HepG2 (cell line): ENCODE data around the gene RAB34. TPM values are rescaled to one million over a fixed set of nuclear protein-coding genes. Genes with fewer than 3 reads are reported as not detected.

ENCODE experiments used
- ADNP ChIP-seq: sonication (generic); formaldehyde crosslinking; IDR thresholded peaks from 2 replicates; pipeline ENCODE4 v1.4.0; 2020; ENCODE audit warnings: missing genetic modification reagents
- CREM ChIP-seq, 2 experiments: sonication (generic) in 1 of 2; formaldehyde crosslinking in 1 of 2; IDR thresholded peaks; 2 replicates each; pipeline versions ENCODE4 v1.4.0 to v1.6.1; 2016 to 2020; ENCODE audit warnings: antibody characterized with exemption in 1 of 2, mild to moderate bottlenecking in 1 of 2, missing genetic modification reagents in 1 of 2
- ELF3 ChIP-seq: IDR thresholded peaks from 2 replicates; pipeline ENCODE4 v1.6.1; 2016; ENCODE audit warnings: missing genetic modification reagents, missing compliant biosample characterization
- ERF ChIP-seq: IDR thresholded peaks from 2 replicates; pipeline ENCODE4 v1.6.1; 2018; ENCODE audit warnings: missing biosample characterization, missing genetic modification reagents
- FLYWCH1 ChIP-seq: sonication (generic); formaldehyde crosslinking; IDR thresholded peaks from 2 replicates; pipeline ENCODE4 v1.8.1; 2023; ENCODE audit warnings: mild to moderate bottlenecking, missing genetic modification reagents
- FOXK2 ChIP-seq: fragments of 450-650 bp; IDR thresholded peaks from 2 replicates; pipeline ENCODE4 v1.6.1; 2016
- FOXP1 ChIP-seq, 2 experiments: fragments of 450-650 bp in 1 of 2; IDR thresholded peaks; 2 replicates each; pipeline ENCODE4 v1.6.1; 2017 to 2018; ENCODE audit warnings: antibody characterized with exemption in 1 of 2
- GATAD2A ChIP-seq: IDR thresholded peaks from 2 replicates; pipeline ENCODE4 v1.6.1; 2016
- GMEB1 ChIP-seq: sonication (generic); formaldehyde crosslinking; IDR thresholded peaks from 2 replicates; pipeline ENCODE4 v1.5.1; 2020; ENCODE audit warnings: missing genetic modification reagents, mild to moderate bottlenecking, borderline replicate concordance
- HNF4A ChIP-seq: sonication (generic); formaldehyde crosslinking; IDR thresholded peaks from 2 replicates; pipeline ENCODE4 v1.4.0; 2020; ENCODE audit warnings: missing genetic modification reagents
- KDM6A ChIP-seq: IDR thresholded peaks from 2 replicates; pipeline ENCODE4 v1.6.1; 2016; ENCODE audit warnings: low read depth
- KLF11 ChIP-seq: IDR thresholded peaks from 2 replicates; pipeline ENCODE4 v1.6.1; 2016; ENCODE audit warnings: missing compliant biosample characterization
- SALL1 ChIP-seq: sonication (generic); formaldehyde crosslinking; IDR thresholded peaks from 2 replicates; pipeline ENCODE4 v1.8.0; 2022; ENCODE audit warnings: mild to moderate bottlenecking, missing genetic modification reagents
- TERF1 ChIP-seq: sonication (generic); formaldehyde crosslinking; IDR thresholded peaks from 2 replicates; pipeline ENCODE4 v1.8.0; 2022; ENCODE audit warnings: mild to moderate bottlenecking, missing genetic modification reagents, moderate library complexity
- YEATS4 ChIP-seq: sonication (generic); formaldehyde crosslinking; IDR thresholded peaks from 2 replicates; pipeline ENCODE4 v1.4.0; 2020; ENCODE audit warnings: missing genetic modification reagents, borderline replicate concordance
- ZBTB21 ChIP-seq: sonication (generic); formaldehyde crosslinking; IDR thresholded peaks from 2 replicates; pipeline ENCODE4 v1.4.0; 2020; ENCODE audit warnings: missing genetic modification reagents
- ZFY ChIP-seq: sonication (generic); formaldehyde crosslinking; IDR thresholded peaks from 2 replicates; pipeline ENCODE4 v1.4.0; 2020; ENCODE audit warnings: missing genetic modification reagents
- ZNF292 ChIP-seq: sonication (generic); formaldehyde crosslinking; IDR thresholded peaks from 2 replicates; pipeline ENCODE4 v1.8.1; 2022; ENCODE audit warnings: mild to moderate bottlenecking, low read depth, missing genetic modification reagents, borderline replicate concordance
- ZNF629 ChIP-seq: sonication (generic); formaldehyde crosslinking; conservative IDR thresholded peaks from 2 replicates; pipeline ENCODE4 v1.5.0; 2020; ENCODE audit warnings: missing genetic modification reagents
- ZNF713 ChIP-seq: sonication (generic); formaldehyde crosslinking; IDR thresholded peaks from 2 replicates; pipeline ENCODE4 v1.4.0; 2020; ENCODE audit warnings: mild to moderate bottlenecking, missing genetic modification reagents
- polyA plus RNA-seq, 8 experiments: library from polyadenylated mRNA; depleted of rRNA in 3 of 8; stranded (reverse) in 7 of 8; unstranded in 1 of 8; fragments of >200 nt; fragmentation: Illumina TruSeq in 4 of 8; extraction: Trizol in 4 of 8; gene quantifications; 2 replicates each; pipeline versions ENCODE4 v1.2.1 to v1.2.3, GENCODE V29; 2011 to 2016; ENCODE audit warnings: low read depth in 4 of 8, missing spikeins in 1 of 8, mixed read lengths in 1 of 8; ENCODE audit not compliant: insufficient read depth in 1 of 8
- total RNA-seq, 5 experiments: library from RNA; depleted of rRNA; stranded (reverse); fragments of >200 nt; fragmentation: Illumina TruSeq; extraction: Trizol; gene quantifications; 2 replicates each; pipeline ENCODE4 v1.2.3, GENCODE V29; 2016; ENCODE audit warnings: low read depth in 1 of 5
- TF ChIP-seq, protein P1 (sequence below): sonication (generic); formaldehyde crosslinking; conservative IDR thresholded peaks from 2 replicates; pipeline ENCODE4 v1.8.0; 2022; ENCODE audit warnings: low read depth, missing genetic modification reagents
- TF ChIP-seq, protein P2 (sequence below): IDR thresholded peaks from 2 replicates; pipeline ENCODE4 v1.6.1; 2016; ENCODE audit warnings: low read depth, borderline replicate concordance
- TF ChIP-seq, protein P3 (sequence below): IDR thresholded peaks from 2 replicates; pipeline ENCODE4 v1.6.1; 2016; ENCODE audit warnings: low read depth

The RAB34 gene
- total and polyA plus RNA-seq, 2 of the 13 experiments (the other 11 are each of a cell fraction or from before 2014, with no cell fraction given): 0.49 TPM; not detected in 1

GRCh38 chr17:28698253-28698941, 19.3 kb downstream of the RAB34 start (continued):
- TF ChIP-seq, protein P1, sequence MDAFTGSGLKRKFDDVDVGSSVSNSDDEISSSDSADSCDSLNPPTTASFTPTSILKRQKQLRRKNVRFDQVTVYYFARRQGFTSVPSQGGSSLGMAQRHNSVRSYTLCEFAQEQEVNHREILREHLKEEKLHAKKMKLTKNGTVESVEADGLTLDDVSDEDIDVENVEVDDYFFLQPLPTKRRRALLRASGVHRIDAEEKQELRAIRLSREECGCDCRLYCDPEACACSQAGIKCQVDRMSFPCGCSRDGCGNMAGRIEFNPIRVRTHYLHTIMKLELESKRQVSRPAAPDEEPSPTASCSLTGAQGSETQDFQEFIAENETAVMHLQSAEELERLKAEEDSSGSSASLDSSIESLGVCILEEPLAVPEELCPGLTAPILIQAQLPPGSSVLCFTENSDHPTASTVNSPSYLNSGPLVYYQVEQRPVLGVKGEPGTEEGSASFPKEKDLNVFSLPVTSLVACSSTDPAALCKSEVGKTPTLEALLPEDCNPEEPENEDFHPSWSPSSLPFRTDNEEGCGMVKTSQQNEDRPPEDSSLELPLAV: no peak
- TF ChIP-seq KLF11 (CRISPR knock-in tag): no peak
- peak; percentile 60 for TF ChIP-seq ZFY (CRISPR knock-in tag)
- peak; percentile 83 for TF ChIP-seq ERF (CRISPR knock-in tag)
- peak; percentile 96 for TF ChIP-seq GATAD2A (CRISPR knock-in tag)
- peak; percentile 86; the same call in 1 of the 2 replicates for TF ChIP-seq ELF3 (CRISPR knock-in tag)
- TF ChIP-seq, protein P2, sequence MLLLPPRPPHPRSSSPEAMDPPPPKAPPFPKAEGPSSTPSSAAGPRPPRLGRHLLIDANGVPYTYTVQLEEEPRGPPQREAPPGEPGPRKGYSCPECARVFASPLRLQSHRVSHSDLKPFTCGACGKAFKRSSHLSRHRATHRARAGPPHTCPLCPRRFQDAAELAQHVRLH (CRISPR knock-in tag): 0 out of 2 replicates have a peak, but pooled peaks have one; percentile 72
- peak; percentile 85 for TF ChIP-seq KDM6A (CRISPR knock-in tag)
- TF ChIP-seq TERF1: no peak
- TF ChIP-seq FLYWCH1: no peak
- TF ChIP-seq FOXK2: peak; percentile 56; the same call in 1 of the 2 replicates
- peak; percentile 96; the same call in 1 of the 2 replicates for TF ChIP-seq ZNF292
- TF ChIP-seq YEATS4 (CRISPR knock-in tag): peak; percentile 60; the same call in 1 of the 2 replicates
- no peak for TF ChIP-seq ZNF713
- peak; percentile 91 for TF ChIP-seq SALL1 (CRISPR knock-in tag)
- TF ChIP-seq HNF4A (CRISPR knock-in tag): peak; percentile 99
- no peak for TF ChIP-seq ADNP
- TF ChIP-seq GMEB1 (CRISPR knock-in tag): peak; percentile 45; the same call in 1 of the 2 replicates
- TF ChIP-seq ZNF629 (CRISPR knock-in tag): peak; percentile 63; the same call in 1 of the 2 replicates
- TF ChIP-seq CREM (IDR thresholded peaks at IDR 0.05): peak; percentile 58; the same call in 1 of the 2 replicates
- no peak for TF ChIP-seq CREM (CRISPR knock-in tag; IDR thresholded peaks at IDR 0.05)
- no peak; the same call in 1 of the 2 replicates for TF ChIP-seq ZBTB21
- TF ChIP-seq, protein P3, sequence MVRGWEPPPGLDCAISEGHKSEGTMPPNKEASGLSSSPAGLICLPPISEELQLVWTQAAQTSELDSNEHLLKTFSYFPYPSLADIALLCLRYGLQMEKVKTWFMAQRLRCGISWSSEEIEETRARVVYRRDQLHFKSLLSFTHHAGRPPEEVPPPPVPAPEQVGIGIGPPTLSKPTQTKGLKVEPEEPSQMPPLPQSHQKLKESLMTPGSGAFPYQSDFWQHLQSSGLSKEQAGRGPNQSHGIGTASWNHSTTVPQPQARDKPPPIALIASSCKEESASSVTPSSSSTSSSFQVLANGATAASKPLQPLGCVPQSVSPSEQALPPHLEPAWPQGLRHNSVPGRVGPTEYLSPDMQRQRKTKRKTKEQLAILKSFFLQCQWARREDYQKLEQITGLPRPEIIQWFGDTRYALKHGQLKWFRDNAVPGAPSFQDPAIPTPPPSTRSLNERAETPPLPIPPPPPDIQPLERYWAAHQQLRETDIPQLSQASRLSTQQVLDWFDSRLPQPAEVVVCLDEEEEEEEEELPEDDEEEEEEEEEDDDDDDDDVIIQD: no peak; the same call in 1 of the 2 replicates
- no peak for TF ChIP-seq FOXP1 (IDR thresholded peaks at IDR 0.05)
- TF ChIP-seq FOXP1 (CRISPR knock-in tag; IDR thresholded peaks at IDR 0.05): peak; percentile 62
